Neural cell (in vitro differentiated cells): Measurements from ENCODE around the gene LFNG. TPM values are rescaled to one million over a fixed set of nuclear protein-coding genes. Genes with fewer than 3 reads are reported as not detected.

Source experiments
- H2AFZ ChIP-seq: fragments of 200-600, 300-800 bp; sonication (generic), shearing (Covaris generic); 2 replicates; pipeline ENCODE4 v1.6.0; 2014; ENCODE audit warnings: low read depth, mild to moderate bottlenecking, antibody characterized with exemption, low read length, moderate library complexity
- H3F3A ChIP-seq: fragments of 200-600 bp; shearing (Covaris generic); 2 replicates; pipeline ENCODE4 v1.6.1; 2016; ENCODE audit warnings: mild to moderate bottlenecking, moderate library complexity, mixed read lengths, antibody characterized with exemption, low read length; ENCODE audit not compliant: insufficient read depth, poor library complexity, severe bottlenecking
- H3K27ac ChIP-seq: fragments of 200-600, 300-800 bp; sonication (generic), shearing (Covaris generic); 2 replicates; pipeline ENCODE4 v1.5.1; 2014; ENCODE audit warnings: mild to moderate bottlenecking, low read length, moderate library complexity
- H3K27me3 ChIP-seq: fragments of 300-800, 200-600 bp; sonication (generic), shearing (Covaris generic); 2 replicates; pipeline ENCODE4 v1.6.0; 2014; ENCODE audit warnings: mild to moderate bottlenecking, low read depth, low read length, moderate library complexity; ENCODE audit not compliant: insufficient read depth
- H3K36me3 ChIP-seq: fragments of 300-800, 200-600 bp; sonication (generic), shearing (Covaris generic); 2 replicates; pipeline ENCODE4 v1.5.1; 2014; ENCODE audit warnings: mild to moderate bottlenecking, antibody characterized with exemption, low read length, moderate library complexity; ENCODE audit not compliant: insufficient read depth
- H3K4me2 ChIP-seq: fragments of 300-800, 200-600 bp; sonication (generic), shearing (Covaris generic); 2 replicates; pipeline ENCODE4 v1.6.0; 2014; ENCODE audit warnings: mild to moderate bottlenecking, low read length
- H3K4me3 ChIP-seq: fragments of 300-800, 200-600 bp; sonication (generic), shearing (Covaris generic); 2 replicates; pipeline ENCODE4 v1.5.1; 2014; ENCODE audit warnings: mild to moderate bottlenecking, low read length, moderate library complexity
- H3K79me2 ChIP-seq: fragments of 200-600 bp; shearing (Covaris generic); replicated peaks from 2 replicates; pipeline ENCODE4 v1.6.0; 2014; ENCODE audit warnings: mild to moderate bottlenecking, low read length, moderate library complexity; ENCODE audit not compliant: insufficient read depth
- H3K9ac ChIP-seq: fragments of 300-800, 200-600 bp; sonication (generic), shearing (Covaris generic); 2 replicates; pipeline ENCODE4 v1.6.1; 2016; ENCODE audit warnings: mild to moderate bottlenecking, low read length, mixed read lengths
- H3K9me2 ChIP-seq: fragments of 200-600 bp; shearing (Covaris generic); 2 replicates; pipeline ENCODE4 v1.6.1; 2016; ENCODE audit warnings: mild to moderate bottlenecking, low read length, mixed read lengths; ENCODE audit not compliant: insufficient read depth
- H3K9me3 ChIP-seq: fragments of 200-600, 300-800 bp; sonication (generic), shearing (Covaris generic); 2 replicates; pipeline ENCODE4 v1.6.1; 2016; ENCODE audit warnings: mild to moderate bottlenecking, mixed run types, low read length, moderate library complexity, mixed read lengths
- H4K20me1 ChIP-seq: fragments of 200-600 bp; shearing (Covaris generic); 2 replicates; pipeline ENCODE4 v1.6.1; 2016; ENCODE audit warnings: mild to moderate bottlenecking, mixed run types; ENCODE audit not compliant: insufficient read depth
- CTCF ChIP-seq: fragments of 450-650 bp; IDR thresholded peaks from 2 replicates; pipeline ENCODE4 v1.5.1; 2014; ENCODE audit warnings: antibody characterized with exemption, mild to moderate bottlenecking, moderate library complexity; ENCODE audit not compliant: poor library complexity, severe bottlenecking
- EP300 ChIP-seq: fragments of 450-650 bp; conservative IDR thresholded peaks from 2 replicates; pipeline ENCODE4 v1.6.1; 2014; ENCODE audit warnings: antibody characterized with exemption, mild to moderate bottlenecking, moderate library complexity; ENCODE audit not compliant: poor library complexity, severe bottlenecking
- EZH2 ChIP-seq: fragments of 200-600, 300-800 bp; shearing (Covaris generic), sonication (generic); IDR thresholded peaks from 2 replicates; pipeline ENCODE4 v1.6.1; 2014; ENCODE audit warnings: antibody characterized with exemption, low read length, borderline replicate concordance, mild to moderate bottlenecking; ENCODE audit not compliant: insufficient read depth, poor library complexity, severe bottlenecking
- MXI1 ChIP-seq: fragments of 450-650 bp; conservative IDR thresholded peaks from 2 replicates; pipeline ENCODE4 v1.6.1; 2014; ENCODE audit warnings: antibody characterized with exemption, mild to moderate bottlenecking; ENCODE audit not compliant: poor library complexity, severe bottlenecking
- POLR2AphosphoS5 ChIP-seq: IDR thresholded peaks from 2 replicates; pipeline ENCODE4 v1.6.1; 2012
- RAD21 ChIP-seq: fragments of 450-650 bp; conservative IDR thresholded peaks from 2 replicates; pipeline ENCODE4 v1.6.1; 2014; ENCODE audit warnings: antibody characterized with exemption, mild to moderate bottlenecking, moderate library complexity
- REST ChIP-seq: IDR thresholded peaks from 2 replicates; pipeline ENCODE4 v1.6.1; 2012; ENCODE audit warnings: borderline replicate concordance
- SMC3 ChIP-seq: fragments of 450-650 bp; conservative IDR thresholded peaks from 2 replicates; pipeline ENCODE4 v1.6.1; 2014; ENCODE audit warnings: antibody characterized with exemption, mild to moderate bottlenecking, moderate library complexity; ENCODE audit not compliant: poor library complexity
- TAF1 ChIP-seq: IDR thresholded peaks from 2 replicates; pipeline ENCODE4 v1.6.1; 2012; ENCODE audit warnings: low read depth
- polyA plus RNA-seq: library from polyadenylated mRNA; depleted of rRNA; stranded (reverse); fragments of >200 nt; gene quantifications from 2 replicates; pipeline ENCODE4 v1.2.3, GENCODE V29; 2014

Gene LFNG
- polyA plus RNA-seq, 1 donor from 2014 or later, result 0.30 TPM

- Histone ChIP-seq H3K4me2 (no peak overlapping the region), H4K20me1 (no peaks in the 10 kb centered on the region), H3K9ac (no peak overlapping the region), H3K9me3 (no peaks in the 10 kb centered on the region), H3K27me3 (no peaks in the 10 kb centered on the region), H3F3A (no peaks in the 10 kb centered on the region), H3K79me2 (no peaks in the 10 kb centered on the region), H3K9me2 (no peaks in the 10 kb centered on the region), H3K27ac (no peak overlapping the region), H2AFZ (no peak overlapping the region), H3K4me3 (no peak overlapping the region), H3K36me3 (no peaks in the 10 kb centered on the region)
- no peak for TF ChIP-seq EP300
- TF ChIP-seq CTCF, result no peak
- TF ChIP-seq TAF1, result no peak
- TF ChIP-seq SMC3, result no peak
- TF ChIP-seq RAD21, result no peak
- TF ChIP-seq MXI1, result no peak
- no peak for TF ChIP-seq EZH2
- no peak for TF ChIP-seq POLR2AphosphoS5
- no peak for TF ChIP-seq REST
Measured at GRCh38 chr7:2492038-2492437, 27.5 kb upstream of the LFNG start.

- Histone ChIP-seq H3K27ac (no peak overlapping the region), H3K9me3 (no peaks in the 10 kb centered on the region), H3K4me3 (no peak overlapping the region), H4K20me1 (no peaks in the 10 kb centered on the region), H3K9me2 (no peaks in the 10 kb centered on the region), H3K36me3 (no peaks in the 10 kb centered on the region), H2AFZ (no peak overlapping the region), H3K79me2 (no peaks in the 10 kb centered on the region), H3K9ac (no peak overlapping the region), H3K27me3 (no peaks in the 10 kb centered on the region), H3F3A (no peaks in the 10 kb centered on the region), H3K4me2 (no peak overlapping the region)
- TF ChIP-seq POLR2AphosphoS5 (no peak), RAD21 (no peak), SMC3 (no peak), CTCF (no peak), TAF1 (no peak), EZH2 (no peak), EP300 (no peak), MXI1 (no peak), REST (no peak)
Measured at GRCh38 chr7:2493205-2494164, 26.1 kb upstream of the LFNG start.
